Endothelial cell of umbilical vein (primary cell): Measurements from ENCODE around the gene PTPN23. TPM values are rescaled to one million over a fixed set of nuclear protein-coding genes. Genes with fewer than 3 reads are reported as not detected.
A peak's percentile ranks its signal among the peaks of the same experiment; 100 is the strongest.

Source experiments
- BruUV-seq: library from RNA; stranded (reverse); fragments of 400-500 nt; replicated peaks from 2 replicates; lab custom pipeline; 2021; lab: Mats Ljungman, UMichigan
- CTCF ChIA-PET: fragments of 300-600, 350-600 bp; sonication (Branson Sonifier 250); formaldehyde crosslinking; loops from one replicate; lab custom pipeline; 2021; ENCODE audit warnings: antibody characterized with exemption, inconsistent platforms; lab: Charles Lee
- POLR2A ChIA-PET: fragments of 300-600, 350-600 bp; sonication (Branson Sonifier 250); formaldehyde crosslinking; loops from one replicate; lab custom pipeline; 2021; ENCODE audit warnings: antibody characterized with exemption, inconsistent platforms; lab: Charles Lee
- DNase-seq: peaks from one replicate; pipeline ENCODE4 v3.0.0-alpha.2; 2011; ENCODE audit warnings: low read depth, low spot score
- FAIRE-seq: peaks from 2 replicates; lab custom pipeline; 2011; peaks lifted over from hg19 to GRCh38; lab: Jason Lieb, UNC
- H2AFZ ChIP-seq: 2 replicates; pipeline ENCODE4 v1.6.0; 2012; ENCODE audit warnings: low read depth, low read length, control low read depth, inconsistent platforms
- H3K27ac ChIP-seq: 2 replicates; pipeline ENCODE4 v1.5.1; 2011; ENCODE audit warnings: low read depth, mild to moderate bottlenecking, control low read depth, low read length, moderate library complexity; ENCODE audit not compliant: insufficient read depth
- H3K27me3 ChIP-seq, 2 experiments: 2 replicates each; pipeline versions ENCODE4 v1.6.0 to v1.6.1; 2011; ENCODE audit warnings: low read length in 2 of 2, mixed read lengths in 1 of 2; ENCODE audit not compliant: control insufficient read depth in 2 of 2, insufficient read depth in 2 of 2
- H3K36me3 ChIP-seq, 2 experiments: 2 replicates in 1 of 2; 3 replicates in 1 of 2; pipeline ENCODE4 v1.5.1; 2011; ENCODE audit warnings: low read length in 2 of 2, mild to moderate bottlenecking in 1 of 2, moderate library complexity in 1 of 2; ENCODE audit not compliant: control insufficient read depth in 2 of 2, insufficient read depth in 2 of 2; ENCODE audit errors: extremely low read depth in 1 of 2
- H3K4me1 ChIP-seq: 3 replicates; pipeline ENCODE4 v1.5.1; 2011; ENCODE audit warnings: mild to moderate bottlenecking, low read length; ENCODE audit not compliant: control insufficient read depth, insufficient read depth; ENCODE audit errors: extremely low read depth
- H3K4me2 ChIP-seq: 2 replicates; pipeline ENCODE4 v1.6.1; 2011; ENCODE audit warnings: low read length, control low read depth, mixed read lengths; ENCODE audit not compliant: insufficient read depth
- H3K4me3 ChIP-seq, 3 experiments: fragments of 200-600 bp in 1 of 3; sonication (generic), shearing (Covaris generic) in 1 of 3; replicated peaks in 1 of 3; 2 replicates each; pipeline ENCODE4 v1.5.1; 2011 to 2016; ENCODE audit warnings: control low read depth in 3 of 3, low read length in 3 of 3, mild to moderate bottlenecking in 2 of 3, inconsistent platforms in 1 of 3, low read depth in 1 of 3, moderate library complexity in 1 of 3; ENCODE audit not compliant: insufficient read depth in 1 of 3
- H3K79me2 ChIP-seq: 2 replicates; pipeline ENCODE4 v1.6.0; 2012; ENCODE audit warnings: low read length, inconsistent platforms; ENCODE audit not compliant: control insufficient read depth, insufficient read depth
- H3K9ac ChIP-seq: replicated peaks from 2 replicates; pipeline ENCODE3; 2011; ENCODE audit warnings: low read length, control low read depth; ENCODE audit not compliant: insufficient read depth; ENCODE audit errors: extremely low read depth
- H3K9me1 ChIP-seq: replicated peaks from 3 replicates; pipeline ENCODE4 v1.6.0; 2011; ENCODE audit warnings: mild to moderate bottlenecking, low read length; ENCODE audit not compliant: control insufficient read depth, insufficient read depth; ENCODE audit errors: extremely low read depth
- H3K9me3 ChIP-seq: replicated peaks from 2 replicates; pipeline ENCODE4 v1.5.1; 2012; ENCODE audit warnings: low read length, inconsistent platforms; ENCODE audit not compliant: control insufficient read depth, insufficient read depth
- H4K20me1 ChIP-seq: replicated peaks from 2 replicates; pipeline ENCODE3; 2011; ENCODE audit warnings: mild to moderate bottlenecking, low read length; ENCODE audit not compliant: control insufficient read depth, insufficient read depth; ENCODE audit errors: extremely low read depth
- CTCF ChIP-seq, 2 donors: IDR thresholded peaks; 1 replicate in 1 of 2; 2 replicates in 1 of 2; pipeline ENCODE4 v1.5.1; 2011; ENCODE audit warnings: low read length in 2 of 2, mild to moderate bottlenecking in 2 of 2, moderate library complexity in 2 of 2, control low read depth in 1 of 2, inconsistent platforms in 1 of 2, low read depth in 1 of 2; ENCODE audit not compliant: insufficient read depth in 1 of 2; ENCODE audit errors: extremely low read depth in 1 of 2
- EZH2 ChIP-seq: IDR thresholded peaks from 2 replicates; pipeline ENCODE4 v1.6.1; 2012; ENCODE audit warnings: borderline replicate concordance, low read depth, mild to moderate bottlenecking, moderate library complexity, low read length, inconsistent platforms; ENCODE audit not compliant: severe bottlenecking
- JUN ChIP-seq: IDR thresholded peaks from 2 replicates; pipeline ENCODE4 v1.6.1; 2011; ENCODE audit warnings: borderline replicate concordance, low read depth; ENCODE audit not compliant: insufficient read length, insufficient read depth
- POLR2A ChIP-seq: IDR thresholded peaks from 2 replicates; pipeline ENCODE4 v1.6.1; 2012; ENCODE audit warnings: low read depth, mild to moderate bottlenecking, control low read depth, low read length
- POLR2AphosphoS5 ChIP-seq: IDR thresholded peaks from 2 replicates; pipeline ENCODE4 v1.6.1; 2012; ENCODE audit warnings: low read depth, mild to moderate bottlenecking, control low read depth, low read length, moderate library complexity; ENCODE audit not compliant: insufficient read depth
- dilution Hi-C: fragments of 300-500 bp; cut with MboI; formaldehyde crosslinking; loops from one replicate; pipeline ENCODE4 v1.15.0; 2019; ENCODE audit warnings: low sequenced_read_pairs; ENCODE audit not compliant: extremely low pct_ligation_motif_present
- intact Hi-C: fragments of 100-400 bp; cut with micrococcal nuclease; formaldehyde crosslinking; loops from one replicate; pipeline ENCODE4 v1.10.0; 2022
- polyA plus RNA-seq, 4 experiments: library from polyadenylated mRNA; depleted of rRNA in 3 of 4; stranded (reverse) in 3 of 4; unstranded in 1 of 4; fragments of >200 nt; gene quantifications; 2 replicates each; pipeline versions ENCODE4 v1.2.1 to v1.2.3, GENCODE V29; 2011 to 2012; ENCODE audit warnings: missing spikeins in 1 of 4
- total RNA-seq: library from RNA; stranded (reverse); gene quantifications from 2 replicates; pipeline ENCODE4 v1.2.3, GENCODE V29; 2021

The PTPN23 gene
- total and polyA plus RNA-seq, 2 donors (not counting 3 experiments of a cell fraction or from before 2014, with no cell fraction given), result 8.5 to 63.5 TPM

- no peak overlapping the region for H3K4me2 ChIP-seq
- H2AFZ ChIP-seq, result peak overlapping the region; percentile 40
- BruUV-seq, result no TSS peak
Observed at GRCh38 chr3:47420511-47421484, 40.0 kb downstream of the PTPN23 start.

More at GRCh38 chr3:47420511-47421484, 40.0 kb downstream of the PTPN23 start:
- no peaks in the 10 kb centered on the region for H3K79me2 ChIP-seq
- no peaks in the 10 kb centered on the region for H4K20me1 ChIP-seq
- TF ChIP-seq CTCF (IDR thresholded peaks at IDR 0.05; ENCODE audit: extremely low read depth in 1 of 2, insufficient read depth in 1 of 2, low read depth in 1 of 2, low read length in 2 of 2) (peak; percentile 95 to 97), JUN (no peak), POLR2AphosphoS5 (no peak), POLR2A (no peak), EZH2 (no peak)
- POLR2A ChIA-PET, result interaction anchor here (0.6 kb wide), 1 partner anchor 40 kb away, joined by 3 read pairs; the partner anchor contains the start of gene PTPN23
- H3K9me3 ChIP-seq, result no peaks in the 10 kb centered on the region
- peak overlapping the region; percentile 16 for H3K27ac ChIP-seq
- H3K9ac ChIP-seq, result no peak overlapping the region
- H3K9me1 ChIP-seq, result no peaks in the 10 kb centered on the region
- FAIRE-seq (peak; percentile 80), DNase-seq (peak; percentile 82)
- no peaks in the 10 kb centered on the region for H3K27me3 ChIP-seq
- dilution Hi-C loops, result no loop called here
- CTCF ChIA-PET, result interaction anchor here (0.6 to 2.6 kb wide), 40 partner anchors 9 to 381 kb away, joined by 3 to 79 read pairs (median 4); partner anchors contain the start of genes PTPN23, SCAP and SETD2
- intact Hi-C loops, result loop anchor here (1.0 to 2.0 kb wide), 4 partner anchors 40 to 369 kb away; partner anchors contain the start of genes ELP6, PTPN23 and SCAP
- H3K4me3 ChIP-seq, result no peak overlapping the region
- H3K4me1 ChIP-seq, result no peaks in the 10 kb centered on the region
- peaks cover 0 to 25% of the 10 kb centered on the region in 2 experiments for H3K36me3 ChIP-seq
